GM06990 (cell line): ENCODE results near the gene MYO1D.

Experiments used
- DNase-seq: peaks from one replicate; pipeline ENCODE4 v3.0.0-alpha.2; 2011; ENCODE audit not compliant: insufficient read length; ENCODE audit errors: extremely low read depth
- H3K27me3 ChIP-seq: replicated peaks from 2 replicates; pipeline ENCODE4 v1.6.0; 2011; ENCODE audit warnings: low read length; ENCODE audit not compliant: control insufficient read depth, insufficient read depth
- H3K36me3 ChIP-seq: 2 replicates; pipeline ENCODE4 v1.5.1; 2011; ENCODE audit warnings: low read length; ENCODE audit not compliant: control insufficient read depth, insufficient read depth
- H3K4me3 ChIP-seq: replicated peaks from 2 replicates; pipeline ENCODE4 v1.5.1; 2011; ENCODE audit warnings: low read depth, mild to moderate bottlenecking, control low read depth, low read length
- TF ChIP-seq, protein P1 (sequence below): IDR thresholded peaks from 2 replicates; pipeline ENCODE4 v1.5.1; 2011; ENCODE audit warnings: low read length, control low read depth, mild to moderate bottlenecking, inconsistent platforms; ENCODE audit not compliant: insufficient read depth, poor library complexity, severe bottlenecking

MYO1D gene

DNA sequence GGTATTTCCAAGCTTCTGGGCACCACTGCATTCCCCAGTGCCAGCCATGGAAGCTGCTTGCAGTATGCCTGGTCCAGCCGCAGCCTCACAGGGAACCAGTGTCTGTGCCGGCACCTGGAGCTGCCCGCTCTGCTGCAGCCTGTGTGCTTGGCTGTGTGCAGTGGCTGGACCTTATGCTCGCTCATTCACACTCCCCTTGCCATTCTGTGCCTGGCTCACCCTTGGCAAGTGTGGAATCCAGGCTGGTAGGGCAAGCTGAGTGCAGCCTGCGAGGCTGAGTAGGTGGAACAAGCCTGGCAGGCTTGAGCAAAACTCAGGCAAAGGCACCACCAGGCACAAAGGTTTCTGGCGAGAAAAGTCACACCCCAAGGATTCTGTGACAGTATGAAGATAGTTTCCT is 144.0 kb downstream of the MYO1D start:
- Histone ChIP-seq H3K27me3 (no peaks in the 10 kb centered on the region), H3K4me3 (no peak overlapping the region), H3K36me3 (no peaks in the 10 kb centered on the region)
- TF ChIP-seq, protein P1, sequence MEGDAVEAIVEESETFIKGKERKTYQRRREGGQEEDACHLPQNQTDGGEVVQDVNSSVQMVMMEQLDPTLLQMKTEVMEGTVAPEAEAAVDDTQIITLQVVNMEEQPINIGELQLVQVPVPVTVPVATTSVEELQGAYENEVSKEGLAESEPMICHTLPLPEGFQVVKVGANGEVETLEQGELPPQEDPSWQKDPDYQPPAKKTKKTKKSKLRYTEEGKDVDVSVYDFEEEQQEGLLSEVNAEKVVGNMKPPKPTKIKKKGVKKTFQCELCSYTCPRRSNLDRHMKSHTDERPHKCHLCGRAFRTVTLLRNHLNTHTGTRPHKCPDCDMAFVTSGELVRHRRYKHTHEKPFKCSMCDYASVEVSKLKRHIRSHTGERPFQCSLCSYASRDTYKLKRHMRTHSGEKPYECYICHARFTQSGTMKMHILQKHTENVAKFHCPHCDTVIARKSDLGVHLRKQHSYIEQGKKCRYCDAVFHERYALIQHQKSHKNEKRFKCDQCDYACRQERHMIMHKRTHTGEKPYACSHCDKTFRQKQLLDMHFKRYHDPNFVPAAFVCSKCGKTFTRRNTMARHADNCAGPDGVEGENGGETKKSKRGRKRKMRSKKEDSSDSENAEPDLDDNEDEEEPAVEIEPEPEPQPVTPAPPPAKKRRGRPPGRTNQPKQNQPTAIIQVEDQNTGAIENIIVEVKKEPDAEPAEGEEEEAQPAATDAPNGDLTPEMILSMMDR, result no peak
- DNase-seq, result no peak

DNA sequence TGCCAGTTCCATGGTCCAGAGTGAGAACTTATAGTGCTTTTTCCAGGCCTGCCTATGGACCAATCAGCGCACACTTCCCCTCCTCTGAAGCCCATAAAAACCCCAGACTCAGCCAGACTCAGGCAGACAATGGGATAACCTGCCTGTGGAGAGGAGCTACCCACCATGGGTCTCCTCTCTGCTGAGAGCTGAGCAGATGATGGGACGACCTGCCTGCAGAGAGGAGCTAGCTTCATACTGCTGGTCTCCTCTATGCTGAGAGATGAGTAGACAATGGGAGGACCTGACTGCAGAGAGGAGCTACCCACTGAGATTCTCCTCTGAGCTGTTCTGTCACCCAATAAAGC is 144.7 kb downstream of the MYO1D start:
- no peaks in the 10 kb centered on the region for H3K36me3 ChIP-seq
- TF ChIP-seq, protein P1, result no peak
- no peak overlapping the region for H3K4me3 ChIP-seq
- no peak for DNase-seq
- H3K27me3 ChIP-seq, result no peaks in the 10 kb centered on the region

DNA sequence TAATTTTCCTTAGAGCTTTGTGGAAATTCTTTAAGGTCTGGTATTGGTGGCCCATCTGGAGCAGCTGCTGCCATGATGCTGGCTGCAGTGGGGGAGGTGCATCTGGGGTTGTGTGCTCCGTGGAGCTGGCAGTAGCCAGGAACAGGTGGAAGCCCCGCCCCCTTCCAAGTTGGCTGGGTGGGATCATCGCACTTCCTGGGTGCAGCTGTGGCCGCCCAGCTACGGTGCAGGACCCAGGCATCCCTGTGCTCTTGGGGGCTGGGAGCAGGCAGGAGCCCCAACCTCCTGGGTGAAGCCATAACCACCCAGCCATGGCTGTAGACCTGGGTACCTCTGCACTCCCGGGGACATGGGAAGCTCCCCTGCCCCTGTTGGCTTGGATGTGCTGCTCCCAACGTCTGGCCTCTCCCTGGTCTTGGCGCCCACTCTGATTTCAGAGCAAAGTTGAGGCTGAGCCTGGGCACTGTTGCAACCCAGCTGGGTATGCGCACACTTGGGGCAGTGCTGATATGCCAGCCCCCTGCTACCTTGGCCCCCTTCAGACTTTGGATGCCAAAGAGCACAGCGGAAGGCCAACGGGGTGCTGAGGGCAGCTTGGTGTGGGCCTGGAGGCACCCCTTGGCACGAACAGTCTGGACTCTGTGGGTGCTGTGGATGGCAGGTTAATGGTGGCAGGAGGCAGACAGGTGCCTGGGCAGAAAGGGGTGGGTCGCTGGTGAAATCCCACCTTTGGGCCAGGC is 145.2 kb downstream of the MYO1D start:
- H3K27me3 ChIP-seq, result no peaks in the 10 kb centered on the region
- TF ChIP-seq, protein P1, result no peak
- no peaks in the 10 kb centered on the region for H3K36me3 ChIP-seq
- no peak for DNase-seq
- no peak overlapping the region for H3K4me3 ChIP-seq

DNA sequence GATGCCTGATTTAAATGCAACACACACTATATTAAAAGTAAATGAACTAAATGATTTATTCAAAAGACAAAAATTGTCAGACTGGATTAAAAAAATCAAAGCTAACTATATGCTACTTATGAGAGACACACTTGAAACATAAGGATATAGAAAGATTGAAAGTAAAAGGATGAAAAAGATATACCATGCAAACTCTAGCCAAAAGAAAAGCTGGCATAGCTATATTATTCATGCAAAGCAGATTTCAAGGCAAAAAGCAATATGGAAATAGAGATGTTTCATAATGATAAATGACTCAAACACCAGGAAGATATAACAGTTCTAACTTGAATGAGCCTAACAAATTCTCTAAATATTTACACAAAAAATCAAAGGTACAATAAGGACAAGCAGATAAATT is 149.2 kb downstream of the MYO1D start:
- Histone ChIP-seq H3K4me3 (no peak overlapping the region), H3K36me3 (no peaks in the 10 kb centered on the region), H3K27me3 (no peaks in the 10 kb centered on the region)
- TF ChIP-seq, protein P1, result no peak
- DNase-seq, result no peak

DNA sequence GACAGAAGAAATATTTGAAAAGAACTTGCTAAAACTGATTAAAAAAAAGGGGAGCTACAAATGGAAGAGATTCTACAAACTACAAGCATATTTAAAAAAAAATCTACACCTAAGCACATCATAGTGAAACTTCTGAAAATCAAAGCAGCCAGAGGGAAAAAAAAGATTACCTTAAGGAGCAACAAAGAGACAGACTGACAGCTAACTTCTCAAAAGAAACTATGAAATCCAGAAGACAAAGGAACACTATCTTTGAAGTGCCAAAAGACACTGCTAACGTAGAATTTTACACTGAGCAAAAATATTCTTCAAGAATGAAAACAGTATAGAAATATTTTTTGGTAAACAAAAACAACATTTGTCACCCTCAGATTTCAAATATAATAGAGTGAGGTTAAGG is 151.2 kb downstream of the MYO1D start:
- no peaks in the 10 kb centered on the region for H3K27me3 ChIP-seq
- DNase-seq, result no peak
- H3K36me3 ChIP-seq, result no peaks in the 10 kb centered on the region
- H3K4me3 ChIP-seq, result no peak overlapping the region
- TF ChIP-seq, protein P1, result no peak

DNA sequence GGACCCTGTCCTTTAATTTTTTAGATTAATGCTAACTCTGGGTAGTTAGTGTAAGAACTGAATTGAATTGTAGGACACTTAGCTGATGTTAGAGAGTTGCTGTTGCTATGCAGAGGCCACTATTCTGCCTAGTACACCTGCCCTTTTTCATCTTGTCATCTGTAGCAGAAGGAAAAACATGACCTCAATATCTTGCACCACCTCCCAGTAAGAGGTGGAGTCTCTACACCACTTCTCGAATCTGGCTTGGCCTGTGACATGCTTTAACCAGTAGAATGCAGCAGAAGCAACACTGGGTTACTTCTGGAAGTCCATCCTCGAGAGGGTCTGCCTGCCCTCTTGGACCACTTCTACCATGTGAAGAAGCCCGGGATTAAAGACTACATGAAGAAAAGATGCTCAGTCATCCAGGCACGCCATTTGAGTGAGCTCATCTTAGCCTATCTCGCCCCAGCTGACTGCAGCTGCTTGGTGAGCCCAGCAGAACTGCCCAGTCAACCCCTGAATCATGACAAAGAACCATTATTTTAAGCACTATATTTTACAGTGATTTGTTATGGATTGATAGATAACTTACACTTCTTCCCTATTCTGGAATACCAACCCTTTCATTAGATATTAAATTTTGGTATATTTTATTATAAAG is 153.5 kb downstream of the MYO1D start:
- H3K27me3 ChIP-seq, result no peaks in the 10 kb centered on the region
- TF ChIP-seq, protein P1, result no peak
- no peak overlapping the region for H3K4me3 ChIP-seq
- DNase-seq, result no peak
- H3K36me3 ChIP-seq, result no peaks in the 10 kb centered on the region; the same call in 1 of the 2 replicates
